Liver (tissue), 9 donors: ENCODE measurements around the gene EXT2. TPM values are rescaled to one million over a fixed set of nuclear protein-coding genes. Genes with fewer than 3 reads are reported as not detected.

Source experiments
- DNase-seq: peaks from one replicate; pipeline ENCODE4 v3.0.0-alpha.2; 2017; ENCODE audit warnings: low spot score
- H3K27ac ChIP-seq, 2 donors: one replicate each; pipeline ENCODE4 v1.7.0; 2013; ENCODE audit warnings: inconsistent platforms in 2 of 2, low read length in 2 of 2, control low read depth in 1 of 2, low read depth in 1 of 2, mild to moderate bottlenecking in 1 of 2
- H3K27me3 ChIP-seq, 4 donors: one replicate each; pipeline versions ENCODE4 v1.6.1 to v1.7.0; 2013; ENCODE audit warnings: low read length in 3 of 4, inconsistent platforms in 1 of 4, mild to moderate bottlenecking in 1 of 4, moderate library complexity in 1 of 4; ENCODE audit not compliant: control insufficient read depth in 4 of 4, insufficient read depth in 4 of 4
- H3K36me3 ChIP-seq, 4 donors: one replicate each; pipeline versions ENCODE4 v1.6.1 to v1.7.0; 2013; ENCODE audit warnings: low read length in 3 of 4, mild to moderate bottlenecking in 3 of 4, low read depth in 1 of 4, moderate library complexity in 1 of 4; ENCODE audit not compliant: control insufficient read depth in 4 of 4, insufficient read depth in 3 of 4
- H3K4me1 ChIP-seq, 4 donors: one replicate each; pipeline versions ENCODE4 v1.6.1 to v1.7.0; 2013; ENCODE audit warnings: low read length in 3 of 4, mild to moderate bottlenecking in 3 of 4, moderate library complexity in 1 of 4; ENCODE audit not compliant: control insufficient read depth in 4 of 4, insufficient read depth in 4 of 4
- H3K4me3 ChIP-seq, 3 donors: one replicate each; pipeline versions ENCODE4 v1.6.1 to v1.7.0; 2013; ENCODE audit warnings: low read length in 3 of 3, control low read depth in 1 of 3, low read depth in 1 of 3, mild to moderate bottlenecking in 1 of 3
- H3K9ac ChIP-seq, 2 donors: one replicate each; pipeline ENCODE4 v1.7.0; 2013; ENCODE audit warnings: low read length in 2 of 2, mild to moderate bottlenecking in 2 of 2, moderate library complexity in 2 of 2, control low read depth in 1 of 2, low read depth in 1 of 2
- H3K9me3 ChIP-seq, 4 donors: one replicate each; pipeline versions ENCODE4 v1.6.1 to v1.7.0; 2013; ENCODE audit warnings: low read length in 3 of 4; ENCODE audit not compliant: control insufficient read depth in 4 of 4
- ATF3 ChIP-seq: IDR thresholded peaks from 2 replicates; pipeline ENCODE4 v1.6.1; 2016; ENCODE audit warnings: antibody characterized with exemption
- CTCF ChIP-seq: fragments of 150-350 bp; IDR thresholded peaks from 2 replicates; pipeline ENCODE4 v1.5.1; 2017; ENCODE audit warnings: improper control_type of control experiment, low read depth, low read length; ENCODE audit not compliant: missing input control
- EGR1 ChIP-seq, 2 donors: IDR thresholded peaks; 2 replicates each; pipeline ENCODE4 v1.6.1; 2016 to 2018; ENCODE audit warnings: antibody characterized with exemption in 2 of 2, low read depth in 2 of 2
- FOXA1 ChIP-seq: IDR thresholded peaks from 2 replicates; pipeline ENCODE4 v1.6.1; 2016; ENCODE audit warnings: antibody characterized with exemption
- FOXA2 ChIP-seq: IDR thresholded peaks from 2 replicates; pipeline ENCODE4 v1.6.1; 2016; ENCODE audit warnings: antibody characterized with exemption
- HNF4A ChIP-seq, 2 donors: conservative IDR thresholded peaks; 2 replicates each; pipeline ENCODE4 v1.6.1; 2016; ENCODE audit warnings: antibody characterized with exemption in 2 of 2, mild to moderate bottlenecking in 2 of 2
- JUND ChIP-seq, 2 donors: IDR thresholded peaks; 2 replicates each; pipeline ENCODE4 v1.6.1; 2016; ENCODE audit warnings: antibody characterized with exemption in 2 of 2
- MAX ChIP-seq: IDR thresholded peaks from 2 replicates; pipeline ENCODE4 v1.6.1; 2016; ENCODE audit warnings: antibody characterized with exemption
- REST ChIP-seq: IDR thresholded peaks from 2 replicates; pipeline ENCODE4 v1.6.1; 2016; ENCODE audit warnings: antibody characterized with exemption, mild to moderate bottlenecking
- RXRA ChIP-seq, 2 donors: IDR thresholded peaks; 2 replicates each; pipeline ENCODE4 v1.6.1; 2017 to 2018; ENCODE audit warnings: antibody characterized with exemption in 2 of 2, mild to moderate bottlenecking in 1 of 2
- YY1 ChIP-seq: IDR thresholded peaks from 2 replicates; pipeline ENCODE4 v1.6.1; 2016; ENCODE audit warnings: antibody characterized with exemption, mild to moderate bottlenecking
- ZBTB33 ChIP-seq: IDR thresholded peaks from 2 replicates; pipeline ENCODE4 v1.6.1; 2016; ENCODE audit warnings: antibody characterized with exemption
- WGBS: extraction: QIAGEN DNeasy Blood & Tissue Kit; methylation state at CpG from one replicate; pipeline ENCODE4 v1.1.7; 2013; 5-methylcytosine and 5-hydroxymethylcytosine counted together
- polyA plus RNA-seq, 2 donors: library from polyadenylated mRNA; stranded (reverse) in 1 of 2; unstranded in 1 of 2; fragments of 200-250 nt in 1 of 2; fragments of >200 nt in 1 of 2; fragmentation: Nextera tagmentation in 1 of 2; extraction: Ambion mirVana in 1 of 2; gene quantifications; one replicate each; pipeline versions ENCODE4 v1.2.1 to v1.2.3, GENCODE V29; 2013 to 2015
- total RNA-seq, 2 donors: library from RNA; depleted of rRNA; stranded (reverse); fragments of >200 nt; gene quantifications; one replicate each; pipeline ENCODE4 v1.2.3, GENCODE V29; 2014
- donor health status: healthy.
- donor health status: healthy.
- donor health status: healthy.
- donor health status: healthy.
- donor health status: healthy.

EXT2 gene
- total and polyA plus RNA-seq, 4 donors, result 8.4 to 36.1 (median 29.8) TPM

GRCh38 chr11:44157019-44157418, 61.5 kb downstream of the EXT2 start:
- no peak for DNase-seq
- whole genome bisulfite sequencing, result 95% methylated on average over 4 of the region's 4 CpGs

GRCh38 chr11:44158384-44158783, 62.9 kb downstream of the EXT2 start:
- no peak overlapping the region for H3K4me3 ChIP-seq

More at GRCh38 chr11:44157019-44157418, 61.5 kb downstream of the EXT2 start:
- Histone ChIP-seq H3K36me3 (peaks cover 0 to 12% (median 2%) of the 10 kb centered on the region in 4 donors), H3K9ac (no peak overlapping the region), H3K4me1 (no peaks in the 10 kb centered on the region), H3K4me3 (no peak overlapping the region), H3K27ac (no peak overlapping the region), H3K9me3 (peaks cover 0 to 8% (median 3%) of the 10 kb centered on the region in 4 donors), H3K27me3 (no peaks in the 10 kb centered on the region)
- TF ChIP-seq MAX, result no peak
- TF ChIP-seq RXRA (IDR thresholded peaks at IDR 0.05), result no peak
- no peak for TF ChIP-seq FOXA1
- no peak for TF ChIP-seq HNF4A (conservative IDR thresholded peaks at IDR 0.05)
- no peak for TF ChIP-seq CTCF
- TF ChIP-seq ATF3, result no peak
- TF ChIP-seq ZBTB33, result no peak
- no peak for TF ChIP-seq EGR1 (IDR thresholded peaks at IDR 0.05; ENCODE audit: low read depth in 2 of 2)

More at GRCh38 chr11:44158384-44158783, 62.9 kb downstream of the EXT2 start:
- Histone ChIP-seq H3K9me3 (peaks cover 0 to 8% (median 3%) of the 10 kb centered on the region in 4 donors), H3K27me3 (no peaks in the 10 kb centered on the region), H3K9ac (no peak overlapping the region), H3K36me3 (peaks cover 0 to 12% (median 2%) of the 10 kb centered on the region in 4 donors), H3K27ac (no peak overlapping the region), H3K4me1 (no peaks in the 10 kb centered on the region)
- no peak for TF ChIP-seq CTCF
- TF ChIP-seq REST, result no peak
- no peak for TF ChIP-seq JUND (IDR thresholded peaks at IDR 0.05)
- no peak for TF ChIP-seq HNF4A (conservative IDR thresholded peaks at IDR 0.05)
- TF ChIP-seq FOXA2, result no peak
- TF ChIP-seq MAX, result no peak
- TF ChIP-seq YY1, result no peak
- TF ChIP-seq ATF3, result no peak
- whole genome bisulfite sequencing, result 97% methylated on average over 2 of the region's 2 CpGs
- no peak for DNase-seq
